ENCODE data around the gene ETFB. TPM values are rescaled to one million over a fixed set of nuclear protein-coding genes. Genes with fewer than 3 reads are reported as not detected.
A peak's percentile ranks its signal among the peaks of the same experiment; 100 is the strongest.

ETFB gene
- total RNA-seq, 2 donors from 2014 or later, result 54.3 to 77.3 TPM

- Histone ChIP-seq H3K9ac (ENCODE audit: extremely low read depth, low read length, poor library complexity, severe bottlenecking) (no peak overlapping the region), H3K27ac (ENCODE audit: low read depth, low read length) (no peak overlapping the region), H3K4me1 (ENCODE audit: control insufficient read depth, insufficient read depth, low read length) (peaks cover 5% of the 10 kb centered on the region), H3K4me3 (ENCODE audit: low read length) (no peak overlapping the region), H3K27me3 (ENCODE audit: control insufficient read depth, insufficient read depth, low read length, poor library complexity, severe bottlenecking) (no peaks in the 10 kb centered on the region), H3K9me3 (ENCODE audit: control insufficient read depth, low read length) (no peaks in the 10 kb centered on the region), H3K36me3 (ENCODE audit: control insufficient read depth, insufficient read depth, low read length) (peaks cover 8% of the 10 kb centered on the region)
- peaks cover 31% of the 10 kb centered on the region for H3K36me3 Mint-ChIP-seq (ENCODE audit: low read depth)
- H3K9me3 Mint-ChIP-seq, result no peaks in the 10 kb centered on the region
- TF ChIP-seq CTCF (conservative IDR thresholded peaks at IDR 0.05), result no peak
- 94 to 100% methylated on average over 8 to 11 of the region's 11 CpGs for WGBS, 2 experiments (ENCODE audit: insufficient coverage in 1 of 2, insufficient read length in 1 of 2)
- H3K27me3 Mint-ChIP-seq (ENCODE audit: insufficient read depth), result no peaks in the 10 kb centered on the region
- no peak overlapping the region for H3K27ac Mint-ChIP-seq
- peaks cover 14% of the 10 kb centered on the region for H3K4me1 Mint-ChIP-seq
- DNase-seq, result peak; percentile 31
- H3K4me3 Mint-ChIP-seq, result no peak overlapping the region
Measured at GRCh38 chr19:51351266-51351990, 14.8 kb downstream of the ETFB start.

- Histone ChIP-seq H3K4me1 (ENCODE audit: control insufficient read depth, insufficient read depth, low read length) (peaks cover 1% of the 10 kb centered on the region), H3K9ac (ENCODE audit: extremely low read depth, low read length, poor library complexity, severe bottlenecking) (no peak overlapping the region), H3K4me3 (ENCODE audit: low read length) (no peak overlapping the region), H3K27me3 (ENCODE audit: control insufficient read depth, insufficient read depth, low read length, poor library complexity, severe bottlenecking) (no peaks in the 10 kb centered on the region), H3K36me3 (ENCODE audit: control insufficient read depth, insufficient read depth, low read length) (peaks cover 8% of the 10 kb centered on the region), H3K9me3 (ENCODE audit: control insufficient read depth, low read length) (no peaks in the 10 kb centered on the region), H3K27ac (ENCODE audit: low read depth, low read length) (no peak overlapping the region)
- Mint-ChIP-seq H3K27me3 (ENCODE audit: insufficient read depth) (no peaks in the 10 kb centered on the region), H3K4me3 (no peak overlapping the region), H3K36me3 (ENCODE audit: low read depth) (peaks cover 40% of the 10 kb centered on the region), H3K4me1 (peaks cover 8% of the 10 kb centered on the region), H3K9me3 (no peaks in the 10 kb centered on the region), H3K27ac (no peak overlapping the region)
- peak; percentile 29 for DNase-seq
- no peak for TF ChIP-seq CTCF (conservative IDR thresholded peaks at IDR 0.05)
- WGBS, 2 experiments (ENCODE audit: insufficient coverage in 1 of 2, insufficient read length in 1 of 2), result 89 to 100% methylated on average over 5 to 10 of the region's 10 CpGs
Measured at GRCh38 chr19:51347209-51347928, 18.8 kb downstream of the ETFB start.

- Mint-ChIP-seq H3K27me3 (ENCODE audit: insufficient read depth) (no peaks in the 10 kb centered on the region), H3K4me1 (peaks cover 12% of the 10 kb centered on the region), H3K36me3 (ENCODE audit: low read depth) (peaks cover 35% of the 10 kb centered on the region), H3K27ac (no peak overlapping the region), H3K9me3 (no peaks in the 10 kb centered on the region), H3K4me3 (no peak overlapping the region)
- H3K27ac ChIP-seq (ENCODE audit: low read depth, low read length), result no peak overlapping the region
- no peak overlapping the region for H3K9ac ChIP-seq (ENCODE audit: extremely low read depth, low read length, poor library complexity, severe bottlenecking)
- peak; percentile 52 for DNase-seq
- peaks cover 8% of the 10 kb centered on the region for H3K36me3 ChIP-seq (ENCODE audit: control insufficient read depth, insufficient read depth, low read length)
- H3K27me3 ChIP-seq (ENCODE audit: control insufficient read depth, insufficient read depth, low read length, poor library complexity, severe bottlenecking), result no peaks in the 10 kb centered on the region
- H3K4me1 ChIP-seq (ENCODE audit: control insufficient read depth, insufficient read depth, low read length), result peaks cover 5% of the 10 kb centered on the region
- WGBS, 2 experiments (ENCODE audit: insufficient coverage in 1 of 2, insufficient read length in 1 of 2), result 86 to 95% methylated on average over 4 to 17 of the region's 17 CpGs
- H3K9me3 ChIP-seq (ENCODE audit: control insufficient read depth, low read length), result no peaks in the 10 kb centered on the region
- no peak overlapping the region for H3K4me3 ChIP-seq (ENCODE audit: low read length)
- TF ChIP-seq CTCF (conservative IDR thresholded peaks at IDR 0.05), result peak; percentile 58
Measured at GRCh38 chr19:51346742-51347141, 19.4 kb downstream of the ETFB start.
